Kidney (tissue), 14 donors: ENCODE measurements around the gene INVS. TPM values are rescaled to one million over a fixed set of nuclear protein-coding genes. Genes with fewer than 3 reads are reported as not detected.

Experiments
- DNase-seq, 5 donors: peaks; one replicate each; pipeline ENCODE4 v3.0.0-alpha.2; 2013 to 2020
- FAIRE-seq: peaks from 2 replicates; lab custom pipeline; 2012; peaks lifted over from hg19 to GRCh38; lab: Jason Lieb, UNC
- H3K27ac ChIP-seq, 2 donors: one replicate each; pipeline ENCODE4 v1.7.0; 2013; ENCODE audit warnings: low read depth in 2 of 2, low read length in 2 of 2, inconsistent platforms in 1 of 2
- H3K27me3 ChIP-seq: one replicate; pipeline ENCODE4 v1.7.1; 2013; ENCODE audit warnings: low read length, inconsistent platforms; ENCODE audit not compliant: control insufficient read depth, insufficient read depth
- H3K36me3 ChIP-seq, 3 donors: one replicate each; pipeline versions ENCODE4 v1.7.0 to v1.7.1; 2013; ENCODE audit warnings: low read length in 3 of 3, control low read depth in 1 of 3, inconsistent platforms in 1 of 3; ENCODE audit not compliant: insufficient read depth in 3 of 3, control insufficient read depth in 2 of 3
- H3K4me1 ChIP-seq, 3 donors: one replicate each; pipeline versions ENCODE4 v1.7.0 to v1.7.1; 2013; ENCODE audit warnings: low read length in 3 of 3, inconsistent platforms in 1 of 3, low read depth in 1 of 3; ENCODE audit not compliant: control insufficient read depth in 2 of 3, insufficient read depth in 2 of 3
- H3K4me3 ChIP-seq, 3 donors: one replicate each; pipeline versions ENCODE4 v1.7.0 to v1.8.1; 2013; ENCODE audit warnings: low read length in 3 of 3, control low read depth in 1 of 3, inconsistent platforms in 1 of 3
- H3K9ac ChIP-seq, 3 donors: one replicate each; pipeline versions ENCODE4 v1.7.0 to v1.7.1; 2013; ENCODE audit warnings: low read length in 3 of 3, control low read depth in 1 of 3, inconsistent platforms in 1 of 3
- H3K9me3 ChIP-seq, 3 donors: one replicate each; pipeline versions ENCODE4 v1.7.0 to v1.7.1; 2013; ENCODE audit warnings: low read length in 3 of 3, control low read depth in 1 of 3, inconsistent platforms in 1 of 3; ENCODE audit not compliant: control insufficient read depth in 2 of 3, insufficient read depth in 1 of 3
- intact Hi-C: fragments of 100-400 bp; cut with DNase I; formaldehyde crosslinking; loops from one replicate; pipeline ENCODE4 v1.11.1; 2022
- polyA plus RNA-seq: library from polyadenylated mRNA; stranded (reverse); fragments of 350-450 nt; fragmentation: Illumina TruSeq; extraction: RNeasy Lipid Tissue Mini Kit (QIAGEN cat#74804); gene quantifications from one replicate; pipeline ENCODE4 v1.2.3, GENCODE V29; 2014; ENCODE audit warnings: low read depth, low replicate concordance; ENCODE audit not compliant: insufficient read depth
- total RNA-seq: library from RNA; stranded (reverse); fragmentation: NEBNext Ultra II Directional; extraction: Animal tissue kit (Norgen Biotek cat#: 25700); gene quantifications from one replicate; pipeline ENCODE4 v1.2.1, GENCODE V29; 2021
- TF ChIP-seq, protein P1 (sequence below): IDR thresholded peaks from 3 replicates; pipeline ENCODE4 v1.5.1; 2012; ENCODE audit warnings: mild to moderate bottlenecking, moderate library complexity, borderline replicate concordance; ENCODE audit not compliant: insufficient read depth; ENCODE audit errors: extremely low read depth
- donor health status: control.
- donor health status: control.
- donor health status: control.
- donor health status: control.
- donor health status: control.
- donor health status: DM: yes; HTN: yes; CAD: no.
- donor health status: Normal renal cell carcinoma (clear cell type).

INVS gene
- total and polyA plus RNA-seq, 2 donors from 2014 or later, result 7.1 to 19.7 TPM

DNA sequence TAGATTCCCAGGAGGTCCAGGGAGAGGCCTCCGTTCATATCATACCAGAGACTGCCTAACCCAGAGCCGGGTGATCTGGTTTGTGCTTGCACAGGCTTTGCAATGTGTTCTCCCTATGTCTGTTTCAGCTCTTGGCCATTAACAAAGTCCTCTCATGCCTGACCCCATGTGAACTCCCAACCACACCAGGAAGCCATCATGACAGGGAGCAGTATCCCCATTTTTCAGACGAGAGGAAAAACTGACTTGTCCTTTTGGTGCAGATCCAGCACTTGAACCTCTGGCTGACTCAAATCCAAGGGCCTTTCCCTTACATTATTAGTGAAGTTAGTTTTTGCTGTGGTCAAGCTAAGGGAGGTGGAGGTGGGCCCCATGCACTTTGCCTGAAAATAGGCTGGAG, 195.3 kb downstream of the INVS start:
- Histone ChIP-seq H3K9ac (no peak overlapping the region), H3K27me3 (no peaks in the 10 kb centered on the region), H3K9me3 (no peaks in the 10 kb centered on the region), H3K4me3 (no peak overlapping the region), H3K27ac (no peak overlapping the region), H3K4me1 (no peaks in the 10 kb centered on the region), H3K36me3 (peaks cover 8 to 66% (median 20%) of the 10 kb centered on the region in 3 donors)
- TF ChIP-seq, protein P1, sequence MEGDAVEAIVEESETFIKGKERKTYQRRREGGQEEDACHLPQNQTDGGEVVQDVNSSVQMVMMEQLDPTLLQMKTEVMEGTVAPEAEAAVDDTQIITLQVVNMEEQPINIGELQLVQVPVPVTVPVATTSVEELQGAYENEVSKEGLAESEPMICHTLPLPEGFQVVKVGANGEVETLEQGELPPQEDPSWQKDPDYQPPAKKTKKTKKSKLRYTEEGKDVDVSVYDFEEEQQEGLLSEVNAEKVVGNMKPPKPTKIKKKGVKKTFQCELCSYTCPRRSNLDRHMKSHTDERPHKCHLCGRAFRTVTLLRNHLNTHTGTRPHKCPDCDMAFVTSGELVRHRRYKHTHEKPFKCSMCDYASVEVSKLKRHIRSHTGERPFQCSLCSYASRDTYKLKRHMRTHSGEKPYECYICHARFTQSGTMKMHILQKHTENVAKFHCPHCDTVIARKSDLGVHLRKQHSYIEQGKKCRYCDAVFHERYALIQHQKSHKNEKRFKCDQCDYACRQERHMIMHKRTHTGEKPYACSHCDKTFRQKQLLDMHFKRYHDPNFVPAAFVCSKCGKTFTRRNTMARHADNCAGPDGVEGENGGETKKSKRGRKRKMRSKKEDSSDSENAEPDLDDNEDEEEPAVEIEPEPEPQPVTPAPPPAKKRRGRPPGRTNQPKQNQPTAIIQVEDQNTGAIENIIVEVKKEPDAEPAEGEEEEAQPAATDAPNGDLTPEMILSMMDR, result no peak
- FAIRE-seq (no peak), DNase-seq (no peak)
- intact Hi-C loops, result no loop called here

DNA sequence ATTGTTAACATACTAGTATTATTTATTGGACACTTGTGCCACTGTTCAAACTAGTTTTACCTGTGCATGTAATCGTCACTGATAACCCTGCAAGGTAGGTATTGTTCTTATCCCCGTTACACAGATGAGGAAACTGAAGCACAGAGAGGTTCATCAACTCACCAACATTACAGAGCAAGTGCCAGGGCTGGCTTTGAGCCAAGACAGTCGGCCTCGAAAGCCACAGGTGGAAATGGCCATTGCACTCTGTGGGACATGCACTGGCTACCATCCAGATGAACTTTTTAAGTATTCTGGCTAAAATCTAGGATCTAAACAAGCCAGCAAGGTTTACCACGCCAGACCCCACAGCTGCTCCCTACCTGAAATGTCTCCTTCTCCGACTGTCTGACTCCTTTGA, 195.8 kb downstream of the INVS start:
- TF ChIP-seq, protein P1, result no peak
- H3K9me3 ChIP-seq, result no peaks in the 10 kb centered on the region
- intact Hi-C loops, result no loop called here
- H3K27me3 ChIP-seq, result no peaks in the 10 kb centered on the region
- H3K9ac ChIP-seq, result no peak overlapping the region
- peaks cover 8 to 67% (median 17%) of the 10 kb centered on the region in 3 donors for H3K36me3 ChIP-seq
- no peak overlapping the region for H3K4me3 ChIP-seq
- DNase-seq, result no peak
- no peak for FAIRE-seq
- no peaks in the 10 kb centered on the region for H3K4me1 ChIP-seq
- no peak overlapping the region for H3K27ac ChIP-seq

DNA sequence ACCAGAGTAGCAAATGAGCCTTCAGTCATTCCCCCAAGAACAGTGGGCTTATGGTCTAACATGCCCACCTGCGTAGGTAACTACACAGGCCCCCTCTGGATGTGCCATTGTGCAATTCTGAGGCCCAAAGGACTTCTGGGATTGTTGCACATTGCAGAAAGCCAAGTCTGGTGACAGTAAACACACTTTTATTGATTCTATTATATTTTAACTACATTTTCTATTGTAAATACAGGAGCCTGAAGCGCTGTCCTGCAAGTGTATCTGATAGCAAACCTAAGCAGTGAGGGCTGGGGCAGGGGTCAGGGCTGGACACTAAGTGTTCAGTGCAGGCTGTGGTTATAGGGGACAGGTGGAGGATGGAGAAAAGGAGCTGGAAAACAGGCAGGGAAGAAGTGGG, 196.2 kb downstream of the INVS start:
- DNase-seq, result no peak
- FAIRE-seq, result no peak
- TF ChIP-seq, protein P1, result no peak
- intact Hi-C loops, result no loop called here
- H3K27me3 ChIP-seq, result no peaks in the 10 kb centered on the region
- H3K36me3 ChIP-seq, result peaks cover 8 to 67% (median 17%) of the 10 kb centered on the region in 3 donors
- no peaks in the 10 kb centered on the region for H3K4me1 ChIP-seq
- no peak overlapping the region for H3K4me3 ChIP-seq
- no peak overlapping the region for H3K27ac ChIP-seq
- no peak overlapping the region for H3K9ac ChIP-seq
- H3K9me3 ChIP-seq, result no peaks in the 10 kb centered on the region

DNA sequence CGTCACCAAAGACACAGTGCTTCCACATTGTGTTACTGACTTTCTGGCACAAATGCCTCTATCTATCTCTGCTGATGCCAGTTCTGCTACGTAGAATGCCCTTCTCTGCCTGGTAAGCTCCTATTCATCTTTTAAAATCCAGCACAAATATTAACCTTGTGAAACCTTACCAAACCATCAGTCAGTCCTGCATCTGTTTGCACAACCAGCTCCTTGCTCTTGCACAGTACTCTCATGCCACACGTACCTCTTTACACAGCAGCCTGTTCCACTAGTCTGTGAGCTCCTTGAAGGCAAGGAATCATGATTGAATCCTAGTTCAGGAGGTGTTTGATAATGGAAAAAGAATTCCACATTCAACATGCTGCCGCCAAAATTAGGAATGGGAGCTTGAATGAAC, 197.4 kb downstream of the INVS start:
- Histone ChIP-seq H3K4me1 (no peaks in the 10 kb centered on the region), H3K9ac (no peak overlapping the region), H3K9me3 (no peaks in the 10 kb centered on the region), H3K27me3 (no peaks in the 10 kb centered on the region), H3K4me3 (no peak overlapping the region), H3K36me3 (peaks cover 8 to 75% (median 24%) of the 10 kb centered on the region in 3 donors), H3K27ac (no peak overlapping the region)
- intact Hi-C loops, result no loop called here
- TF ChIP-seq, protein P1, result no peak
- DNase-seq (no peak), FAIRE-seq (no peak)
